ENCODE data around the gene RABL6.
"Not testable (repeated sequence)": the region's sequence is repeated elsewhere in the genome, so short reads cannot be mapped to it uniquely, and the experiment has no call there.

The RABL6 gene

GRCh38 chr9:136833381-136834048 lies 25.8 kb downstream of the RABL6 start:
- not testable (repeated sequence) for DNase-seq

- no peak for DNase-seq
These were observed 27.6 kb downstream of the RABL6 start for GRCh38 chr9:136835162-136835931.

- no peak for DNase-seq
These were observed 28.5 kb downstream of the RABL6 start for GRCh38 chr9:136835932-136836904.

- DNase-seq: no peak
These were observed 29.6 kb downstream of the RABL6 start for GRCh38 chr9:136837146-136837855.

- DNase-seq: not testable (repeated sequence)
These were observed 30.1 kb downstream of the RABL6 start for GRCh38 chr9:136837856-136838277.

GRCh38 chr9:136838314-136839228 lies 30.8 kb downstream of the RABL6 start:
- no peak for DNase-seq

- no peak for DNase-seq
These were observed 31.7 kb downstream of the RABL6 start for GRCh38 chr9:136839229-136840139.

- DNase-seq: peak in 1 of 58 donors; percentile 13
These were observed 32.6 kb downstream of the RABL6 start for GRCh38 chr9:136840140-136840876.

- DNase-seq: peak in 56 of 58 donors; percentile 13 to 92 (median 76)
These were observed 33.3 kb downstream of the RABL6 start for GRCh38 chr9:136840877-136841645.

- DNase-seq: peak in 2 of 58 donors; percentile 62 to 69
These were observed 34.1 kb downstream of the RABL6 start for GRCh38 chr9:136841646-136842379.

GRCh38 chr9:136842380-136842948 lies 34.7 kb downstream of the RABL6 start, which contains the start of gene AJM1:
AJM1 (plus strand) TSS chr9:136842478; CDS start chr9:136844415, 1,937 bp downstream.
- peak; percentile 31 to 90 (median 72) for DNase-seq

GRCh38 chr9:136843159-136843800 lies 35.5 kb downstream of the RABL6 start:
- DNase-seq: peak in 32 of 58 donors; percentile 18 to 62 (median 40)

GRCh38 chr9:136843801-136844740 lies 36.3 kb downstream of the RABL6 start:
- DNase-seq: peak in 7 of 58 donors; percentile 17 to 53 (median 31)

All from anterior cingulate cortex (tissue), 58 donors.